ENCODE measurements around the gene TPX2. TPM values are rescaled to one million over a fixed set of nuclear protein-coding genes. Genes with fewer than 3 reads are reported as not detected.
"Not testable (repeated sequence)": the region's sequence is repeated elsewhere in the genome, so short reads cannot be mapped to it uniquely, and the experiment has no call there.

TPX2 gene
- total RNA-seq, 1 donor from 2014 or later, result 44.7 TPM

DNA sequence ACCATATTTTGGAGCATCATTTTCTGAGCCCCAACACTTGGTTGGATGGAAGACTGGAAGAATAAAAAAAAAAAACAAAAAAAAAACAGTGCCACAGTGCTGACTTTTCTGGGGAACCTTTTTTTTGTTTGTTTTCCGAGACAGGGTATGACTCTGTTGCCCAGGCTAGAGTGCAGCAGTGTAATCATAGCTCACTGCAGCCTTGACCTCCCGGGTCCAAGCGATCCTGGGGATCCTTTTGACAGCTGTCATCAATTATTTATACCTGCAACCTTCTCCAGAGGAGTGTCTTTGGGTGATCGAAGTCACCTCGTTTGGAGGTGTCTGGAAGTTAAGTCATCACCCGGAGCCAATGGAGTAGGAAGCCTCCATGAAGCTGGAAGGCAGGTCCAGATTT is 7.8 kb upstream of the TPX2 start:
- no peaks in the 10 kb centered on the region for H3K36me3 Mint-ChIP-seq (ENCODE audit: unreplicated experiment)
- H3K27me3 Mint-ChIP-seq (ENCODE audit: unreplicated experiment), result no peaks in the 10 kb centered on the region
- no peak for DNase-seq
- peaks cover 2% of the 10 kb centered on the region for H3K9me3 Mint-ChIP-seq (ENCODE audit: unreplicated experiment)
- TF ChIP-seq, protein P1, sequence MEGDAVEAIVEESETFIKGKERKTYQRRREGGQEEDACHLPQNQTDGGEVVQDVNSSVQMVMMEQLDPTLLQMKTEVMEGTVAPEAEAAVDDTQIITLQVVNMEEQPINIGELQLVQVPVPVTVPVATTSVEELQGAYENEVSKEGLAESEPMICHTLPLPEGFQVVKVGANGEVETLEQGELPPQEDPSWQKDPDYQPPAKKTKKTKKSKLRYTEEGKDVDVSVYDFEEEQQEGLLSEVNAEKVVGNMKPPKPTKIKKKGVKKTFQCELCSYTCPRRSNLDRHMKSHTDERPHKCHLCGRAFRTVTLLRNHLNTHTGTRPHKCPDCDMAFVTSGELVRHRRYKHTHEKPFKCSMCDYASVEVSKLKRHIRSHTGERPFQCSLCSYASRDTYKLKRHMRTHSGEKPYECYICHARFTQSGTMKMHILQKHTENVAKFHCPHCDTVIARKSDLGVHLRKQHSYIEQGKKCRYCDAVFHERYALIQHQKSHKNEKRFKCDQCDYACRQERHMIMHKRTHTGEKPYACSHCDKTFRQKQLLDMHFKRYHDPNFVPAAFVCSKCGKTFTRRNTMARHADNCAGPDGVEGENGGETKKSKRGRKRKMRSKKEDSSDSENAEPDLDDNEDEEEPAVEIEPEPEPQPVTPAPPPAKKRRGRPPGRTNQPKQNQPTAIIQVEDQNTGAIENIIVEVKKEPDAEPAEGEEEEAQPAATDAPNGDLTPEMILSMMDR (IDR thresholded peaks at IDR 0.05; ENCODE audit: partially characterized antibody, unreplicated experiment), result no peak
- no peak overlapping the region for H3K27ac Mint-ChIP-seq (ENCODE audit: unreplicated experiment)
- H3K4me1 Mint-ChIP-seq (ENCODE audit: low read depth, unreplicated experiment), result no peaks in the 10 kb centered on the region
- no peak overlapping the region for H3K4me3 Mint-ChIP-seq (ENCODE audit: unreplicated experiment)

DNA sequence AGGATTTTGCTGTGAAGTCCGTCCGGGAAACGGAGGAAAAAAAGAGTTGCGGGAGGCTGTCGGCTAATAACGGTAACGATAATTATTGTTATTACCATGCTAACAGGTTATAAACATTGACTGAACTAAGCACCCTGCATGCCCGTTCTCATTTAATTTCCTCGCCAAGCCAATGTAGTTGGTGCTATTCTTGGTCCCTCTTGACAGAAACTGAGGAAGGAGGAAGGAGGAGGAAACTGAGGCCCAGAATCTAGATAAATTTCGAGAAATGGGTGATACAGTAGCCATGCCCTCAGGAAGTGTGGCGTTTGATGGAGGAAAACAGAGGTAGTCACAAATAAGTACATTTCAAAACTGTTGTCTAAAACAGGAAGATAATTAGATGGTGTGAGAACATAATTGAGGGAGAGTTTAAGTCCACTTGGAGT is 474 bp downstream of the TPX2 start:
- H3K4me1 Mint-ChIP-seq (ENCODE audit: low read depth, unreplicated experiment), result no peaks in the 10 kb centered on the region
- DNase-seq, result no peak
- peaks cover 4% of the 10 kb centered on the region for H3K9me3 Mint-ChIP-seq (ENCODE audit: unreplicated experiment)
- H3K27ac Mint-ChIP-seq (ENCODE audit: unreplicated experiment), result no peak overlapping the region
- peaks cover 1% of the 10 kb centered on the region for H3K27me3 Mint-ChIP-seq (ENCODE audit: unreplicated experiment)
- no peaks in the 10 kb centered on the region for H3K36me3 Mint-ChIP-seq (ENCODE audit: unreplicated experiment)
- TF ChIP-seq, protein P1 (IDR thresholded peaks at IDR 0.05; ENCODE audit: partially characterized antibody, unreplicated experiment), result no peak
- H3K4me3 Mint-ChIP-seq (ENCODE audit: unreplicated experiment), result no peak overlapping the region

DNA sequence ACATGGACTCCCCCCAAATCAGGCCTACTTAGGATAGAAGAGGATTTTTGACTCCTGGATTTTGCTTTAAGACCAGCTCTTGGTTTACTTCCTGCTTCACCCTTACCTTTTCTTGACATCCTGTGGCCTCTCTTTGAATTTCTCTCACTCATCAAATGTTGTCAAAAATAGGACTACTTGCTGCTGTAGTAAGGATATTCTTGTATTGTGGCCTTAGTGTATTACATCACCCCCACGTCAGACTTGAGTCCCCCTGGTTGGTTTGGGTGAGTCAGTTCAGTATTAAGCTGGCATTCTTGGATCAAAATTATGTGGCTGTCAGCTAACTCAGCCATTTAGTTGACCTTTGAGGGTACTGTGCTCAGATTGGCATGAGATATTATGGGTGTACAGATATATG is 1.1 kb downstream of the TPX2 start:
- no peak overlapping the region for H3K27ac Mint-ChIP-seq (ENCODE audit: unreplicated experiment)
- TF ChIP-seq, protein P1 (IDR thresholded peaks at IDR 0.05; ENCODE audit: partially characterized antibody, unreplicated experiment), result no peak
- peaks cover 4% of the 10 kb centered on the region for H3K9me3 Mint-ChIP-seq (ENCODE audit: unreplicated experiment)
- H3K36me3 Mint-ChIP-seq (ENCODE audit: unreplicated experiment), result no peaks in the 10 kb centered on the region
- H3K4me1 Mint-ChIP-seq (ENCODE audit: low read depth, unreplicated experiment), result no peaks in the 10 kb centered on the region
- peaks cover 1% of the 10 kb centered on the region for H3K27me3 Mint-ChIP-seq (ENCODE audit: unreplicated experiment)
- DNase-seq, result no peak
- H3K4me3 Mint-ChIP-seq (ENCODE audit: unreplicated experiment), result no peak overlapping the region

DNA sequence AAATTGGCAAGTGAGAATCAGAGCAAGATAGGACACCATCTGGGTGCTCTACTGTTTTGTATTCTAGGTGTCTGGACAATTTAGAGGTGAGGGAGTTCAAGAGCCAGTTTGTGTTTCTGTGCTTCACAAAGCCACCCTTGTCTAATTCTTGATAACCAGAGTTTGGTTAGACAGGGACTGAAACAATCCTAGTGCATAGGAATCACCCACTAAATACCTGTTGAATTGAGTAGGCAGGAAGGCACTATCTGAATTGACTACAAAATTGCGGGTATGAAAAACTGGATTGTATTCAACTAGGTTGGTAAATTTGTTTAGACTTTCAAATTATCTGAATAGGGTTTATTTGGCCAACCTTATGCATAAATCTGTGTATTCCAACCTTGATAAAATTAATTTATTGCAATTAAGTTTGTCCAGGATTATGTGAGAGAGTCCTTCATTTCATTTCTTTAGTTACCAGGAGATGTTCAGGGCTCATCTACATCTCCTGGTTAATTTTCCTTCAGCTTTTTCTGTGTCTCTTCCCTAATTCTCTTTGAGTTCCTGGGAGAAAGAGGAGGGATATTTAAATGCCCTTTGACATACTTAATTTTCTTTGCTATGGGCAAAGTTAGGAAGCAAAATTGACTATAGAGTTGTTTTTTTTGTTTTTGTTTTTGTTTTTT is 1.7 kb downstream of the TPX2 start:
- DNase-seq, result no peak
- Mint-ChIP-seq H3K9me3 (ENCODE audit: unreplicated experiment) (peaks cover 4% of the 10 kb centered on the region), H3K4me1 (ENCODE audit: low read depth, unreplicated experiment) (peaks cover 1% of the 10 kb centered on the region), H3K27me3 (ENCODE audit: unreplicated experiment) (peaks cover 1% of the 10 kb centered on the region), H3K36me3 (ENCODE audit: unreplicated experiment) (no peaks in the 10 kb centered on the region), H3K27ac (ENCODE audit: unreplicated experiment) (no peak overlapping the region), H3K4me3 (ENCODE audit: unreplicated experiment) (no peak overlapping the region)
- TF ChIP-seq, protein P1 (IDR thresholded peaks at IDR 0.05; ENCODE audit: partially characterized antibody, unreplicated experiment), result no peak

DNA sequence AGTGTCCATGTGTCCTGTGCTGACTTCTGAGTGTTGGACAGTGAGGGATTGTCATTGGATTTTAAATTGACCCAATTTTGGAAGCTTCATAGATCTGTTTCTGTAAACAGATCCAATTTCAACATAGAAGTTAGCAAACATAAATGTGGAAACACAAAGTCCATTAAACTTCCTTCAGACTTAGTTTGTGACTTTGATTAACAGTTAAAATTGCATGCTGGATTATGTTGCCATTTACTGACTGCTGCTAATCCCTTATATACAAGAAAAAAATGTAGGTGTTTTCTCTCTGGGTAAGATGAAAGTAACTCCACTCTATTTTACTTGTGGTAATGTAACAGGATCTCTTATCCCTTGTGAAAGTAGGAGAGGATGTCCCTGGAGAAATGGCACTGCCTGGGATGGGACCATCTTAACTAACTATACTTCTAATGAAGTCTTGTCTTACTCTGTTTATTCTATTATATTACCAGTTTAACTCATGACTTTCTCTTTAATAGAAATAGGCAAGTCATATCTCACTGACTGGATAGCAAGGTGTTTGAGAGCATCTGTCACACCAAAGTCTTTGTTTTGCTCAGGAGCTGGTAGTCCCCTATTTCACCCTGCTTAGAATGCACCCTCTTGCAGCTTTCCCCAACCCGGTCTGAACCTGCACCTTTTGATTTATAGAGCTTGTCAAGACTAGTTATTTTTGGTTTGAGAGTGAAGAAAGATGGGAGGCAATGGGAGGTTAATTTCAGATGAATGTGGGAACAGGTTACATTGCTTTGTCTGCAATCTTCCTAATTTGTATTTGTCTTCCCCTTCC is 7.2 kb downstream of the TPX2 start:
- Mint-ChIP-seq H3K36me3 (ENCODE audit: unreplicated experiment) (no peaks in the 10 kb centered on the region), H3K27ac (ENCODE audit: unreplicated experiment) (no peak overlapping the region), H3K4me1 (ENCODE audit: low read depth, unreplicated experiment) (peaks cover 13% of the 10 kb centered on the region), H3K27me3 (ENCODE audit: unreplicated experiment) (no peaks in the 10 kb centered on the region), H3K4me3 (ENCODE audit: unreplicated experiment) (no peak overlapping the region), H3K9me3 (ENCODE audit: unreplicated experiment) (no peaks in the 10 kb centered on the region)
- DNase-seq, result no peak
- TF ChIP-seq, protein P1 (IDR thresholded peaks at IDR 0.05; ENCODE audit: partially characterized antibody, unreplicated experiment), result no peak

DNA sequence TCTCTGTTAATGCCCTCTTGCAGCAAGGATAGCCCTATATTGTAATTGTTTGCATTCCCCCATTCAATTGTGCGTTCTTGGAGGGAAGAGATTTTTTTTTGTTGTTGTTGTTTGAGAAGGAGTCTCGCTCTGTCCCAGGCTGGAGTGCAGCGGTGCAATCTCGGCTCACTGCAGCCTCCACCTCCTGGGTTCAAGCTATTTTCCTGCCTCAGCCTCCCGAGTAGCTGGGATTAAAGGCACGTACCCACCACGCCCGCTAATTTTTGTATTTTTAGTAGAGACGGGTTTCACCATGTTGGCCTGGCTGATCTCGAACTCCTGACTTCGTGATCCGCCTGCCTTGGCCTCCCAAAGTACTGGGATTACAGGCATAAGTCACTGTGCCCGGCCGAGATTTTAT is 7.9 kb downstream of the TPX2 start:
- H3K4me1 Mint-ChIP-seq (ENCODE audit: low read depth, unreplicated experiment), result peaks cover 13% of the 10 kb centered on the region
- not testable (repeated sequence) for H3K4me3 Mint-ChIP-seq (ENCODE audit: unreplicated experiment); H3K9me3 Mint-ChIP-seq (ENCODE audit: unreplicated experiment); H3K27me3 Mint-ChIP-seq (ENCODE audit: unreplicated experiment); H3K36me3 Mint-ChIP-seq (ENCODE audit: unreplicated experiment); H3K27ac Mint-ChIP-seq (ENCODE audit: unreplicated experiment); DNase-seq

Data from glutamatergic neuron (in vitro differentiated cells).